Transverse colon (tissue), 4 donors: ENCODE measurements around the gene SLIT1.

Experiments used
- EP300 ChIP-seq: sonication (generic); formaldehyde crosslinking; IDR thresholded peaks from one replicate; pipeline ENCODE4 v1.6.1; 2017; ENCODE audit warnings: antibody characterized with exemption, low read depth
- POLR2A ChIP-seq: fragments of 450-650 bp; IDR thresholded peaks from one replicate; pipeline ENCODE4 v1.6.1; 2016; ENCODE audit warnings: antibody characterized with exemption, mild to moderate bottlenecking, moderate library complexity
- POLR2AphosphoS5 ChIP-seq, 3 donors: sonication (generic); formaldehyde crosslinking; IDR thresholded peaks; one replicate each; pipeline ENCODE4 v1.6.1; 2016; ENCODE audit warnings: antibody characterized with exemption in 3 of 3
- TF ChIP-seq, protein P1 (sequence below), 5 experiments: fragments of 200-600 bp in 3 of 5; fragments of 450-650 bp in 2 of 5; sonication (generic) in 3 of 5; IDR thresholded peaks; 1 replicate in 2 of 5; 2 replicates in 3 of 5; pipeline ENCODE4 v1.5.1; 2016 to 2017; ENCODE audit warnings: antibody characterized with exemption in 5 of 5, inconsistent platforms in 3 of 5, mild to moderate bottlenecking in 2 of 5, moderate library complexity in 1 of 5

GRCh38 chr10:96975136-96975535 lies 210.6 kb downstream of the SLIT1 start:
- TF ChIP-seq, protein P1, sequence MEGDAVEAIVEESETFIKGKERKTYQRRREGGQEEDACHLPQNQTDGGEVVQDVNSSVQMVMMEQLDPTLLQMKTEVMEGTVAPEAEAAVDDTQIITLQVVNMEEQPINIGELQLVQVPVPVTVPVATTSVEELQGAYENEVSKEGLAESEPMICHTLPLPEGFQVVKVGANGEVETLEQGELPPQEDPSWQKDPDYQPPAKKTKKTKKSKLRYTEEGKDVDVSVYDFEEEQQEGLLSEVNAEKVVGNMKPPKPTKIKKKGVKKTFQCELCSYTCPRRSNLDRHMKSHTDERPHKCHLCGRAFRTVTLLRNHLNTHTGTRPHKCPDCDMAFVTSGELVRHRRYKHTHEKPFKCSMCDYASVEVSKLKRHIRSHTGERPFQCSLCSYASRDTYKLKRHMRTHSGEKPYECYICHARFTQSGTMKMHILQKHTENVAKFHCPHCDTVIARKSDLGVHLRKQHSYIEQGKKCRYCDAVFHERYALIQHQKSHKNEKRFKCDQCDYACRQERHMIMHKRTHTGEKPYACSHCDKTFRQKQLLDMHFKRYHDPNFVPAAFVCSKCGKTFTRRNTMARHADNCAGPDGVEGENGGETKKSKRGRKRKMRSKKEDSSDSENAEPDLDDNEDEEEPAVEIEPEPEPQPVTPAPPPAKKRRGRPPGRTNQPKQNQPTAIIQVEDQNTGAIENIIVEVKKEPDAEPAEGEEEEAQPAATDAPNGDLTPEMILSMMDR (IDR thresholded peaks at IDR 0.05), result no peak
- TF ChIP-seq POLR2A (no peak), EP300 (no peak), POLR2AphosphoS5 (IDR thresholded peaks at IDR 0.05) (no peak)
